Natural killer cell (primary cell): ENCODE measurements around the gene FOSB. TPM values are rescaled to one million over a fixed set of nuclear protein-coding genes. Genes with fewer than 3 reads are reported as not detected.

Experiments used
- ATAC-seq, 3 donors: fragments of 150-1000 bp in 2 of 3; fragments of 200-7000 bp in 1 of 3; cut with Tn5 transposase; 1 replicate in 1 of 3; 2 replicates in 2 of 3; pipeline ENCODE4 v1.10.0; 2021; ENCODE audit warnings: mild to moderate bottlenecking in 2 of 3, moderate library complexity in 2 of 3
- DNase-seq, 2 donors: peaks; one replicate each; pipeline versions ENCODE4 v3.0.0 to v3.0.0-alpha.2; 2013 to 2021; ENCODE audit warnings: mixed read lengths in 1 of 2
- H3K27ac ChIP-seq: one replicate; pipeline ENCODE4 v1.5.1; 2013; ENCODE audit warnings: mild to moderate bottlenecking, low read length
- H3K27me3 ChIP-seq: one replicate; pipeline ENCODE4 v1.6.1; 2013; ENCODE audit warnings: low read length; ENCODE audit not compliant: control insufficient read depth, insufficient read depth
- H3K36me3 ChIP-seq: one replicate; pipeline ENCODE4 v1.6.1; 2013; ENCODE audit warnings: low read length; ENCODE audit not compliant: control insufficient read depth, insufficient read depth
- H3K4me1 ChIP-seq: one replicate; pipeline ENCODE4 v1.6.1; 2013; ENCODE audit warnings: low read length; ENCODE audit not compliant: control insufficient read depth, insufficient read depth
- H3K4me3 ChIP-seq: one replicate; pipeline ENCODE4 v1.5.1; 2013; ENCODE audit warnings: low read length
- H3K9me3 ChIP-seq: one replicate; pipeline ENCODE4 v1.6.1; 2013; ENCODE audit warnings: low read length; ENCODE audit not compliant: control insufficient read depth, insufficient read depth
- H3K27ac Mint-ChIP-seq, 2 donors: one replicate each; pipeline ENCODE4 v1.8.0; 2022; ENCODE audit warnings: mild to moderate bottlenecking in 2 of 2, mixed read lengths in 2 of 2, moderate library complexity in 1 of 2
- H3K27me3 Mint-ChIP-seq, 2 donors: one replicate each; pipeline ENCODE4 v1.8.0; 2022; ENCODE audit warnings: low read depth in 2 of 2, mixed read lengths in 2 of 2
- H3K36me3 Mint-ChIP-seq: one replicate; pipeline ENCODE4 v1.8.0; 2022; ENCODE audit warnings: mixed read lengths
- H3K4me1 Mint-ChIP-seq, 2 donors: one replicate each; pipeline ENCODE4 v1.8.0; 2022; ENCODE audit warnings: mixed read lengths in 2 of 2
- H3K4me3 Mint-ChIP-seq: one replicate; pipeline ENCODE4 v1.8.0; 2022; ENCODE audit warnings: mild to moderate bottlenecking, moderate library complexity, mixed read lengths
- H3K9me3 Mint-ChIP-seq, 2 donors: one replicate each; pipeline ENCODE4 v1.8.0; 2022; ENCODE audit warnings: mixed read lengths in 2 of 2
- WGBS: methylation state at CpG from one replicate; pipeline ENCODE4 v1.1.7; 2013; ENCODE audit warnings: missing lambda C conversion rate; ENCODE audit not compliant: insufficient coverage; 5-methylcytosine and 5-hydroxymethylcytosine counted together
- intact Hi-C: fragments of 100-400 bp; cut with micrococcal nuclease; formaldehyde crosslinking; loops from one replicate; pipeline ENCODE4 v1.14.2; 2022
- total RNA-seq, 4 donors: library from RNA; stranded (reverse); fragments of 120-200 nt in 1 of 4; gene quantifications; one replicate each; pipeline versions ENCODE4 v1.2.3 to v1.2.4, GENCODE V29; 2013 to 2022
- TF ChIP-seq, protein P1 (sequence below): fragments of 200-600 bp; IDR thresholded peaks from one replicate; pipeline ENCODE4 v1.8.0; 2022; ENCODE audit warnings: antibody characterized with exemption

Gene FOSB
- total RNA-seq, 3 donors from 2014 or later (not counting 1 experiment from before 2014, with no cell fraction given), result 784 to 1,837 (median 1,121) TPM

DNA sequence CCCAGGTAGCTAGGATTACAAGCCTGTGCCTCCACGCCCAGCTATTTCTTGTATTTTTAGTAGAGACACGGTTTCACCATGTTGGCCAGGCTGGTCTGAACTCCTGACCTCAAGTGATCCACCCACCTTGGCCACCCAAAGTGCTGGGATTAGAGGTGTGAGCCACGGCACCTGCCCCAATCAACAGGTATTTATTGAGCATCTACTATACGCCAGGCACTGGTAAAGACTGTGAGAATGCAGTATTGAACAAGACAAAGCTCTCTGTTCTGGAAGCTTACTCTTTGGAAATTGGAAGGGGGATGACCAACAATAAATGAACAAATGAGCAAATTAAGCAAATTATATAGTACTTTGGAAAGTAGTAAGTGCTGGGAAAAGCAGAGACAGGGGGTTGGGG lies 22.7 kb upstream of the FOSB start:
- Histone ChIP-seq H3K36me3 (peaks cover 5% of the 10 kb centered on the region), H3K27ac (peak overlapping the region; percentile 76), H3K4me3 (no peak overlapping the region), H3K27me3 (no peaks in the 10 kb centered on the region), H3K9me3 (no peaks in the 10 kb centered on the region), H3K4me1 (peaks cover 77% of the 10 kb centered on the region)
- H3K27ac Mint-ChIP-seq, result peak overlapping the region; percentile 94 to 98
- TF ChIP-seq, protein P1, sequence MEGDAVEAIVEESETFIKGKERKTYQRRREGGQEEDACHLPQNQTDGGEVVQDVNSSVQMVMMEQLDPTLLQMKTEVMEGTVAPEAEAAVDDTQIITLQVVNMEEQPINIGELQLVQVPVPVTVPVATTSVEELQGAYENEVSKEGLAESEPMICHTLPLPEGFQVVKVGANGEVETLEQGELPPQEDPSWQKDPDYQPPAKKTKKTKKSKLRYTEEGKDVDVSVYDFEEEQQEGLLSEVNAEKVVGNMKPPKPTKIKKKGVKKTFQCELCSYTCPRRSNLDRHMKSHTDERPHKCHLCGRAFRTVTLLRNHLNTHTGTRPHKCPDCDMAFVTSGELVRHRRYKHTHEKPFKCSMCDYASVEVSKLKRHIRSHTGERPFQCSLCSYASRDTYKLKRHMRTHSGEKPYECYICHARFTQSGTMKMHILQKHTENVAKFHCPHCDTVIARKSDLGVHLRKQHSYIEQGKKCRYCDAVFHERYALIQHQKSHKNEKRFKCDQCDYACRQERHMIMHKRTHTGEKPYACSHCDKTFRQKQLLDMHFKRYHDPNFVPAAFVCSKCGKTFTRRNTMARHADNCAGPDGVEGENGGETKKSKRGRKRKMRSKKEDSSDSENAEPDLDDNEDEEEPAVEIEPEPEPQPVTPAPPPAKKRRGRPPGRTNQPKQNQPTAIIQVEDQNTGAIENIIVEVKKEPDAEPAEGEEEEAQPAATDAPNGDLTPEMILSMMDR, result no peak
- H3K4me1 Mint-ChIP-seq, result peaks cover 64 to 79% of the 10 kb centered on the region in 2 donors
- WGBS, result 94% methylated on average over 4 of the region's 4 CpGs
- DNase-seq, result no peak
- H3K27me3 Mint-ChIP-seq, result no peaks in the 10 kb centered on the region
- intact Hi-C loops, result no loop called here
- no peaks in the 10 kb centered on the region for H3K36me3 Mint-ChIP-seq
- no peak for ATAC-seq
- no peaks in the 10 kb centered on the region for H3K9me3 Mint-ChIP-seq
- peak overlapping the region; percentile 95 for H3K4me3 Mint-ChIP-seq

DNA sequence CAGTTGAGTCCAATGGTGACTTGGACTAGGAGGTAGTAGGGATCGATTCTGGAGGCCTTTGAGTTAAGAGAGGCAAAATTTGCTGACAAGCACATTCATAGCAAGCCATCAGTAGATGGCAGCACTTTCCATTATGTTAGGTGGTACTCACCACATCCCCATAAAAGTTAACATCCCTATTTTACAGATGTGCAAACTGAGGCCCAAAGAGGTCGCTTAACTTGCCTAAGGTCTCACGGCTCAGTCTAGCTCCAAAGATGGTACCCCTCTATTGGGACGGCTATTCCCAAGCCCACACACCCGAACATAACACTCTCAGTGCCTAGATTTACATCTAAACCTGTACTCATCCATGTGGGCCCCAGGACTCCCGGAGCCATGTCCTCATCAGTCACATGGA lies 21.5 kb upstream of the FOSB start:
- ATAC-seq (no peak), DNase-seq (peak in 1 of 2 donors; percentile 73)
- Histone ChIP-seq H3K27ac (peak overlapping the region; percentile 44), H3K4me3 (no peak overlapping the region), H3K27me3 (no peaks in the 10 kb centered on the region), H3K9me3 (no peaks in the 10 kb centered on the region), H3K36me3 (peaks cover 5% of the 10 kb centered on the region), H3K4me1 (peaks cover 75% of the 10 kb centered on the region)
- H3K9me3 Mint-ChIP-seq, result no peaks in the 10 kb centered on the region
- H3K4me1 Mint-ChIP-seq, result peaks cover 67 to 79% of the 10 kb centered on the region in 2 donors
- peak overlapping the region; percentile 69 for H3K4me3 Mint-ChIP-seq
- H3K27me3 Mint-ChIP-seq, result no peaks in the 10 kb centered on the region
- TF ChIP-seq, protein P1, result peak; percentile 55
- WGBS, result 77% methylated on average over 6 of the region's 6 CpGs
- H3K36me3 Mint-ChIP-seq, result no peaks in the 10 kb centered on the region
- H3K27ac Mint-ChIP-seq, result peak overlapping the region; percentile 85 to 98
- intact Hi-C loops, result no loop called here

DNA sequence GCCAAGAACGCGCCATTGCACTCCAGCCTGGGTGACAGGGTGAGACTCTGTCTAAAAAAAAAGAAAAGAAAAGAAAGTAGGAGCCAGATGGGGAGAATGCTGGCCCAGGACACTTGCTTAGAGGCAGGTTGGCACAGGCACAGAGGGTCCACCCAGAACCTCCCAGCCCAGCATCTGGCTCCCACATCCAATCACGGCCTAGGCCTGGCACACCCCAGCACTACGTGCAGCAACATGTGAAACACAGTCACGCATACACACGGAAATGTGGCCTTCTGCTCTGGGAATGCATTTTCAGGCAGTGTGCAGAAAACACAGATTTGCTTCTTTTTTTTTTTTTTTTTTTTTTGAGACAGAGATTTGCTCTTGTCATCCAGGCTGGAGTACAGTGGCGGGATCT lies 20.9 kb upstream of the FOSB start:
- peak overlapping the region; percentile 99 to 100 for H3K27ac Mint-ChIP-seq
- no peaks in the 10 kb centered on the region for H3K27me3 Mint-ChIP-seq
- intact Hi-C loops, result no loop called here
- DNase-seq, result no peak
- H3K36me3 Mint-ChIP-seq, result no peaks in the 10 kb centered on the region
- H3K9me3 Mint-ChIP-seq, result no peaks in the 10 kb centered on the region
- Histone ChIP-seq H3K27ac (no peak overlapping the region), H3K36me3 (peaks cover 5% of the 10 kb centered on the region), H3K9me3 (no peaks in the 10 kb centered on the region), H3K4me1 (peaks cover 82% of the 10 kb centered on the region), H3K27me3 (no peaks in the 10 kb centered on the region), H3K4me3 (no peak overlapping the region)
- TF ChIP-seq, protein P1, result no peak
- H3K4me1 Mint-ChIP-seq, result peaks cover 74 to 86% of the 10 kb centered on the region in 2 donors
- ATAC-seq, result no peak
- no peak overlapping the region for H3K4me3 Mint-ChIP-seq
- 96% methylated on average over 7 of the region's 7 CpGs for WGBS

DNA sequence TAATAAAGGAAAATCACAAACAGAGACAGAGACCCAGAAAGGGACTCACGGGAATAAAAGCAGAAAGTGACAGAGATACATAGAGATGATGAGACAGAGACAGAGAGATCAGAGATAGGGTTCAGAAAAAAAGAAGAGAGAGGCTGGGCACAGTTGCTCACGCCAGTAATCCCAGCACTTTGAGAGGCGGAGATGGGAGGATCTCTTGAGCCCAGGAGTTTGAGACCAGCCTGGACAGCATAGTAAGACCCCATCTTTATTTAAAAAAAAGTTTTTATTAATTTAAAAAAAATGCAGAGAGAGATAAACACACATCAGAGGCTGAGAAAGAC lies 19.4 kb upstream of the FOSB start:
- intact Hi-C loops, result no loop called here
- peaks cover 75% of the 10 kb centered on the region for H3K4me1 ChIP-seq
- no peak overlapping the region for H3K4me3 ChIP-seq
- H3K27ac Mint-ChIP-seq, result peak overlapping the region; percentile 99 to 100
- no peaks in the 10 kb centered on the region for H3K27me3 Mint-ChIP-seq
- peak overlapping the region; percentile 89 for H3K4me3 Mint-ChIP-seq
- peaks cover 5% of the 10 kb centered on the region for H3K36me3 ChIP-seq
- TF ChIP-seq, protein P1, result no peak
- peaks cover 67 to 79% of the 10 kb centered on the region in 2 donors for H3K4me1 Mint-ChIP-seq
- H3K27ac ChIP-seq, result peak overlapping the region; percentile 93
- DNase-seq (no peak), ATAC-seq (no peak)
- H3K27me3 ChIP-seq, result no peaks in the 10 kb centered on the region
- H3K36me3 Mint-ChIP-seq, result no peaks in the 10 kb centered on the region
- no peaks in the 10 kb centered on the region for H3K9me3 Mint-ChIP-seq
- no peaks in the 10 kb centered on the region for H3K9me3 ChIP-seq
- 96% methylated on average over 3 of the region's 3 CpGs for WGBS
